Parathyroid adenoma (tissue), 2 donors: ENCODE results near the gene ARID3A.

Source experiments
- H2AFZ ChIP-seq: fragments of 300-600 bp; sonication (generic); one replicate; pipeline ENCODE4 v1.7.0; 2017; ENCODE audit warnings: antibody characterized with exemption, mild to moderate bottlenecking
- H3K27ac ChIP-seq: fragments of 300-600 bp; sonication (generic); one replicate; pipeline ENCODE4 v1.7.0; 2017
- H3K27me3 ChIP-seq: fragments of 300-600 bp; sonication (generic); one replicate; pipeline ENCODE4 v1.7.0; 2017; ENCODE audit warnings: low read length; ENCODE audit not compliant: control insufficient read depth, insufficient read depth
- H3K36me3 ChIP-seq: fragments of 300-600 bp; sonication (generic); one replicate; pipeline ENCODE4 v1.7.0; 2017; ENCODE audit warnings: low read length; ENCODE audit not compliant: control insufficient read depth, insufficient read depth
- H3K4me1 ChIP-seq: fragments of 300-600 bp; sonication (generic); one replicate; pipeline ENCODE4 v1.7.0; 2017; ENCODE audit warnings: control low read depth
- H3K4me2 ChIP-seq: fragments of 300-600 bp; sonication (generic); one replicate; pipeline ENCODE4 v1.7.0; 2017; ENCODE audit warnings: low read length
- H3K4me3 ChIP-seq: fragments of 300-600 bp; sonication (generic); one replicate; pipeline ENCODE4 v1.7.0; 2017; ENCODE audit warnings: low read depth, low read length
- H3K79me2 ChIP-seq: fragments of 300-600 bp; sonication (generic); one replicate; pipeline ENCODE4 v1.7.0; 2017; ENCODE audit warnings: control low read depth
- H3K9ac ChIP-seq: fragments of 300-600 bp; sonication (generic); one replicate; pipeline ENCODE4 v1.7.0; 2017; ENCODE audit warnings: mild to moderate bottlenecking
- H3K9me3 ChIP-seq: fragments of 300-600 bp; sonication (generic); one replicate; pipeline ENCODE4 v1.7.0; 2017; ENCODE audit warnings: low read length; ENCODE audit not compliant: control insufficient read depth
- TF ChIP-seq, protein P1 (sequence below): fragments of 300-600 bp; sonication (generic); IDR thresholded peaks from one replicate; pipeline ENCODE4 v1.7.0; 2017; ENCODE audit warnings: antibody characterized with exemption, mild to moderate bottlenecking
- donor health status: primary hyperparathyroidism.

Gene ARID3A

DNA sequence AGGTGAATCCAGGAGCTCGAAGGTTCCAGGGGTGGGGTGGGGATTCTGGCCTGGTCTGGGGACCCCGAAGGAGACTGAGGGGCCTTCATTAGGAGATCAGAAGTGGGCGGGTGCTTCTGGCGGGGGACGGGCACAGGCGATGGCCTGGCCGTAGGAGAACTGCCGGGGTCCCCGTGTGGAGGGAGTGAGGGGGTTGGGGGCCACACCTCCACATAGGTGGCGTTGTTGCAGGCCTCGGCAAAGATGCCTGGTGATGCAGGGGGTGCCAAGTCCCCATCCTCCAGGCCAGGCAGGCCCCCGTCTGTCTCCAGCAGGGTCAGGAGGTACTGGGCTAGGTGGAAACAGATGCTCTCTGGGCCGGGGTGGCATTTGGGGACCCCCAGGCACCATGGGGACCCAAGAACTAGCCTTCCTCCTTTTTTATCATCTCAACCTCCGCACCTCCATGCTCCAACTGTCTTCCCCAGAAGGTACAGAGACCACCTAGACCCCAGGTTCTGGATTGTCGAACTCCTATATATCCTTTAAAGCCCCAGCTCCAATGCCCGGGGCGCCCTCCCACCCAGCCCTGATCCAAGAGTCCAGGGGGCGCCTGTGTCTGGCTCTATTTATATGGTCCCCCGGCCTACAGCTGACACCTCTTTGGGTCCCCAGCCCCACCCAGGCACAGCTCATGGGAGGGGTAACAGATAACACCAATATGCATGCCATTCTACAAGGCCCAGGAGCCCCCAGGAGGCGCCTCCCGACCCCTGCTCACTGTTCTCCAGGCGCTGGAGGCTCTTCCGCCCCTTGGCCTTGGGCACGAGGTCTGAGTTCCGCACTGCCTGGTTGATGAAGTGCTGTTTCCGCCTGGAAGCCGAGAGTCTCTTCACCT, 24.4 kb upstream of the ARID3A start:
- TF ChIP-seq, protein P1, sequence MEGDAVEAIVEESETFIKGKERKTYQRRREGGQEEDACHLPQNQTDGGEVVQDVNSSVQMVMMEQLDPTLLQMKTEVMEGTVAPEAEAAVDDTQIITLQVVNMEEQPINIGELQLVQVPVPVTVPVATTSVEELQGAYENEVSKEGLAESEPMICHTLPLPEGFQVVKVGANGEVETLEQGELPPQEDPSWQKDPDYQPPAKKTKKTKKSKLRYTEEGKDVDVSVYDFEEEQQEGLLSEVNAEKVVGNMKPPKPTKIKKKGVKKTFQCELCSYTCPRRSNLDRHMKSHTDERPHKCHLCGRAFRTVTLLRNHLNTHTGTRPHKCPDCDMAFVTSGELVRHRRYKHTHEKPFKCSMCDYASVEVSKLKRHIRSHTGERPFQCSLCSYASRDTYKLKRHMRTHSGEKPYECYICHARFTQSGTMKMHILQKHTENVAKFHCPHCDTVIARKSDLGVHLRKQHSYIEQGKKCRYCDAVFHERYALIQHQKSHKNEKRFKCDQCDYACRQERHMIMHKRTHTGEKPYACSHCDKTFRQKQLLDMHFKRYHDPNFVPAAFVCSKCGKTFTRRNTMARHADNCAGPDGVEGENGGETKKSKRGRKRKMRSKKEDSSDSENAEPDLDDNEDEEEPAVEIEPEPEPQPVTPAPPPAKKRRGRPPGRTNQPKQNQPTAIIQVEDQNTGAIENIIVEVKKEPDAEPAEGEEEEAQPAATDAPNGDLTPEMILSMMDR: no peak
- Histone ChIP-seq H3K4me1 (no peaks in the 10 kb centered on the region), H3K27me3 (no peaks in the 10 kb centered on the region), H3K79me2 (no peaks in the 10 kb centered on the region), H3K4me2 (no peak overlapping the region), H2AFZ (no peak overlapping the region), H3K9ac (no peak overlapping the region), H3K9me3 (no peaks in the 10 kb centered on the region), H3K36me3 (no peaks in the 10 kb centered on the region), H3K4me3 (no peak overlapping the region), H3K27ac (no peak overlapping the region)

DNA sequence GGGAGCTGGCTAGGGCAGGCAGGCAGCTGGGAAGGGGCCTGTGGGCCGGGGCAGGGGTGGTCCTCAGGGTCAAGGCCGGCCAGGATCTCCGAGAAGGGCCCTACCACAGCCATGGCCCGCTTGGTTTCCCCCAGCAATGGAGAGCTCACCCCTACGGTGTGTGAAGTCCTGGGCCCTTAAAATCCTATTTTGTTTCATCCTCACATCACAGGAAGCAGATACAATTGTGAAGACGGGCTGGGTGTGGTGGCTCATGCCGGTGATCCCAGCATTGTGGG, 23.8 kb upstream of the ARID3A start:
- Histone ChIP-seq H3K4me1 (no peaks in the 10 kb centered on the region), H3K4me3 (no peak overlapping the region), H3K79me2 (no peaks in the 10 kb centered on the region), H3K27ac (no peak overlapping the region), H3K36me3 (no peaks in the 10 kb centered on the region), H3K9ac (no peak overlapping the region), H3K9me3 (no peaks in the 10 kb centered on the region), H3K27me3 (no peaks in the 10 kb centered on the region), H2AFZ (no peak overlapping the region), H3K4me2 (no peak overlapping the region)
- TF ChIP-seq, protein P1: no peak

DNA sequence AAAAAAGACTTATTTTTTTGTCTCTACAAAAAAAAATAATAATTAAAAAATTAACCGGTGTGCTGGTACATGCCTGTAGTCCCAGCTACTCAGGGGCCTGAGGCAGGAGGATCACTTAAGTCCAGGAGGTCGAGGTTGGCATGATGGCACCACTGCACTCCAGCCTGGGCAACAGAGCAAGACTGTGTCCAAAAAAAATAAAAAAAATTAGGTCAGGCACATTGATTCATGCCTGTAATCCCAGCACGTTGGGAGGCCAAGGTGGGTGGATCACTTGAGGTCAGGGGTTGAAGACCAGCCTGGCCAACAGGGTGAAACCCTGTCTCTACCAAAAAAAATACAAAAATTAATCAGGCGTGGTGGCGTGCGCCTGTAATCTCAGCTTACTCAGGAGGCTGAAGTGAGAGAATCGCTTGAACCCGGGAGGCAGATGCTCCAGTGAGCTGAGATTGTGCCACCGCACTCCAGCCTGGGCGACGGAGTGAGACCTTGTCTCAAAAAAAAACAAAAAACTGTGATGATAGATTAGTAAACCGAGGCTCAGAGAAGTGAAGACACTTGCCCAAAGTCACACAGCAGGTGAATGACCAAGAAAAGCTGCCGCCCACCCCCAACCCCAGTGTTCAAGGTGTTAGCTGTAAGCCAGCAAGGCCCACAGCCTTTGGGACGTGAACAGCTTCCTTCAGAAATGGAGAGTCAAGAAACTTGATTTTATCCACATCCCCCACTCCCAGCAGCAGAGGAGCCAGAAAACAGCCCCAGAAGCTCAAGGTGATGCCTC, 23.2 kb upstream of the ARID3A start:
- Histone ChIP-seq H3K36me3 (no peaks in the 10 kb centered on the region), H3K27ac (no peak overlapping the region), H3K9me3 (no peaks in the 10 kb centered on the region), H3K4me2 (no peak overlapping the region), H3K27me3 (no peaks in the 10 kb centered on the region), H3K4me1 (no peaks in the 10 kb centered on the region), H3K79me2 (no peaks in the 10 kb centered on the region), H3K4me3 (no peak overlapping the region), H3K9ac (no peak overlapping the region), H2AFZ (no peak overlapping the region)
- TF ChIP-seq, protein P1: no peak

DNA sequence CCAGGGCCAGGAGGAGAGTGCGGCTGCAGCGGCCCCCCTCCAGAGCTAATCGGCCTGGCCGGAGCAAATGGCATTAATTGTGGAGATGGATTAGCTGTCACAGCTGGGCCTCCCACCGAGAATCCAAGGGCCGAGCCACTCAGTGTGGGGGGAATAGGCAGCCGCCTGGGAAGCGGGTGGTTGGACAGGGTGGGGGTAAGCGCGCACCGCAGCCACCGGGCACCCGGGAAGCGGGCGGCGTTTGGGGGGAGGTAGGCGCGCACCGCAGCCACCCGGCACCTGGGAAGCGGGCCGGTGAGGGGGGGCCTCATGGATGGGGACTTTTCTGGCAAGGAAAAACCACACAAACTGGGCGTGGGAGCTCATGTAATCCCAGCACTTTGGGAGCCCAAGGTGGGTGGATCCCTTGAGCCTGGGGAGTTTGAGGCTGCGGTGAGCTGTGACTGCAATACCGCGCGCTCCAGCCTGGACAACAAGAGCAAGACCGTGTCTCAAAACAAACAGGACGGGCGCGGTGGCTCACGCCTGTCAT, 22.5 kb upstream of the ARID3A start:
- H3K79me2 ChIP-seq: no peaks in the 10 kb centered on the region
- H3K4me2 ChIP-seq: no peak overlapping the region
- no peak overlapping the region for H3K4me3 ChIP-seq
- no peaks in the 10 kb centered on the region for H3K9me3 ChIP-seq
- no peak overlapping the region for H3K9ac ChIP-seq
- H3K36me3 ChIP-seq: no peaks in the 10 kb centered on the region
- H3K27me3 ChIP-seq: no peaks in the 10 kb centered on the region
- H2AFZ ChIP-seq: no peak overlapping the region
- TF ChIP-seq, protein P1: no peak
- H3K27ac ChIP-seq: no peak overlapping the region
- H3K4me1 ChIP-seq: no peaks in the 10 kb centered on the region
